Peyer's patch (tissue), 4 donors: Measurements from ENCODE around the gene CTNS. TPM values are rescaled to one million over a fixed set of nuclear protein-coding genes. Genes with fewer than 3 reads are reported as not detected.

Source experiments
- DNase-seq, 3 donors: peaks; one replicate each; pipeline ENCODE4 v3.0.0-alpha.2; 2017 to 2019
- H3K27ac ChIP-seq, 4 donors: fragments of 200-600 bp; sonication (generic); one replicate each; pipeline ENCODE4 v1.5.1; 2016 to 2019
- H3K27me3 ChIP-seq, 2 donors: fragments of 200-600 bp; sonication (generic); one replicate each; pipeline ENCODE4 v1.5.1; 2019
- H3K36me3 ChIP-seq, 3 donors: fragments of 200-600 bp; sonication (generic); one replicate each; pipeline ENCODE4 v1.5.1; 2016 to 2019
- H3K4me1 ChIP-seq, 4 donors: fragments of 200-600 bp; sonication (generic); one replicate each; pipeline ENCODE4 v1.5.1; 2016 to 2019
- H3K4me3 ChIP-seq, 4 donors: fragments of 200-600 bp; sonication (generic); 1 replicate in 3 of 4; 2 replicates in 1 of 4; pipeline ENCODE4 v1.5.1; 2016 to 2019; ENCODE audit warnings: mild to moderate bottlenecking in 1 of 4
- H3K9me3 ChIP-seq, 4 donors: fragments of 200-600 bp; sonication (generic); one replicate each; pipeline ENCODE4 v1.5.1; 2016 to 2019; ENCODE audit warnings: mild to moderate bottlenecking in 1 of 4
- CTCF ChIP-seq, 6 experiments: fragments of 450-650 bp in 4 of 6; fragments of 200-600 bp in 2 of 6; sonication (generic) in 1 of 6; IDR thresholded peaks; one replicate each; pipeline ENCODE4 v1.5.1; 2017 to 2019; ENCODE audit warnings: antibody characterized with exemption in 6 of 6, mild to moderate bottlenecking in 3 of 6, moderate library complexity in 1 of 6
- POLR2A ChIP-seq, 2 donors: fragments of 450-650 bp; IDR thresholded peaks; one replicate each; pipeline ENCODE4 v1.5.1; 2017; ENCODE audit warnings: antibody characterized with exemption in 2 of 2, mild to moderate bottlenecking in 2 of 2, moderate library complexity in 2 of 2
- total RNA-seq, 4 donors: library from RNA; depleted of rRNA; stranded (reverse); fragments of >200 nt; gene quantifications; one replicate each; pipeline ENCODE4 v1.1.0, GENCODE V29; 2016

Gene CTNS
- total RNA-seq, 4 donors from 2014 or later, result 21.5 to 30.1 (median 27.7) TPM

GRCh38 chr17:3636908-3637373, 381 bp downstream of the CTNS start:
- no peak for DNase-seq
- Histone ChIP-seq H3K9me3 (no peaks in the 10 kb centered on the region), H3K4me3 (peak overlapping the region; percentile 76 to 97 (median 88)), H3K27me3 (no peaks in the 10 kb centered on the region), H3K27ac (peak overlapping the region; percentile 89 to 97 (median 96)), H3K36me3 (peaks cover 0 to 11% (median 0%) of the 10 kb centered on the region in 3 donors), H3K4me1 (peaks cover 4 to 26% (median 4%) of the 10 kb centered on the region in 4 donors)
- no peak for TF ChIP-seq CTCF (IDR thresholded peaks at IDR 0.05)
- no peak for TF ChIP-seq POLR2A (IDR thresholded peaks at IDR 0.05)

GRCh38 chr17:3639981-3640596, 3.5 kb downstream of the CTNS start:
- H3K27me3 ChIP-seq, result no peaks in the 10 kb centered on the region
- TF ChIP-seq CTCF (IDR thresholded peaks at IDR 0.05) (no peak), POLR2A (IDR thresholded peaks at IDR 0.05) (no peak)
- H3K4me3 ChIP-seq, result no peak overlapping the region
- H3K36me3 ChIP-seq, result peaks cover 0 to 19% (median 0%) of the 10 kb centered on the region in 3 donors
- H3K9me3 ChIP-seq, result no peaks in the 10 kb centered on the region
- no peak overlapping the region for H3K27ac ChIP-seq
- peaks cover 0 to 13% (median 2%) of the 10 kb centered on the region in 4 donors for H3K4me1 ChIP-seq
- DNase-seq, result no peak

- Histone ChIP-seq H3K27ac (no peak overlapping the region), H3K4me1 (peaks cover 0 to 8% (median 0%) of the 10 kb centered on the region in 4 donors), H3K27me3 (no peaks in the 10 kb centered on the region), H3K36me3 (peaks cover 0 to 21% (median 0%) of the 10 kb centered on the region in 3 donors), H3K4me3 (no peak overlapping the region), H3K9me3 (no peaks in the 10 kb centered on the region)
- DNase-seq, result no peak
- TF ChIP-seq CTCF (IDR thresholded peaks at IDR 0.05), result no peak
Observed at GRCh38 chr17:3641014-3641413, 4.5 kb downstream of the CTNS start.

GRCh38 chr17:3641717-3642486, 5.3 kb downstream of the CTNS start:
- no peak for TF ChIP-seq POLR2A (IDR thresholded peaks at IDR 0.05)
- TF ChIP-seq CTCF (IDR thresholded peaks at IDR 0.05), result no peak
- peaks cover 0 to 23% (median 0%) of the 10 kb centered on the region in 3 donors for H3K36me3 ChIP-seq
- no peaks in the 10 kb centered on the region for H3K27me3 ChIP-seq
- no peak overlapping the region for H3K4me3 ChIP-seq
- H3K9me3 ChIP-seq, result no peaks in the 10 kb centered on the region
- H3K4me1 ChIP-seq, result peaks cover 0 to 8% (median 2%) of the 10 kb centered on the region in 4 donors
- no peak for DNase-seq
- no peak overlapping the region for H3K27ac ChIP-seq

GRCh38 chr17:3643889-3644349, 7.4 kb downstream of the CTNS start:
- H3K4me1 ChIP-seq, result peaks cover 0 to 3% (median 0%) of the 10 kb centered on the region in 4 donors
- no peak for DNase-seq
- H3K9me3 ChIP-seq, result no peaks in the 10 kb centered on the region

More at GRCh38 chr17:3643889-3644349, 7.4 kb downstream of the CTNS start:
- H3K36me3 ChIP-seq, result peaks cover 0 to 40% (median 0%) of the 10 kb centered on the region in 3 donors
- no peaks in the 10 kb centered on the region for H3K27me3 ChIP-seq
- no peak overlapping the region for H3K4me3 ChIP-seq
- TF ChIP-seq CTCF (IDR thresholded peaks at IDR 0.05), result no peak
- no peak for TF ChIP-seq POLR2A (IDR thresholded peaks at IDR 0.05)
- no peak overlapping the region for H3K27ac ChIP-seq
